ENCODE data around the gene G3BP1. TPM values are rescaled to one million over a fixed set of nuclear protein-coding genes. Genes with fewer than 3 reads are reported as not detected.
"Not testable (repeated sequence)": the region's sequence is repeated elsewhere in the genome, so short reads cannot be mapped to it uniquely, and the experiment has no call there.

Gene G3BP1
- total RNA-seq, 5 donors from 2014 or later (not counting 1 experiment from before 2014, with no cell fraction given): 109 to 185 (median 170) TPM

DNA sequence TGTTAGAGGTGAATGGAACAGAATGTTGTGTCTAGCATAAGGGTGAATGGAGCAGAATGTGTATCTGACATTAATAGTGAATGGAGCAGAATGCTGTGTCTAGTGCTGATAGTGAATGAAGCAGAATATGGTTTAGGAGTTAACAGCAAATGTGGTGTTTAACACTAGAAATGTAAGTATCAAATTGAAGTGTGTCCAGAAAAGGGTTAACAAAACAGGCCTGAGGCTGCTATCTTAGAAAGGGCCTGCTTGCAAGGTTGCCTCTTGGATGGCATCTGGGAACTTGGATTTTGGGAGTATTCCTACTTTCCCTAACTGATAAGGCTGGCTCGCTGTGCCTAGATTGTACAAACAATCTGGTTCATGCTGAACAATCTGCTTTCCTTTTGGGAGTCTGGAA lies 76.1 kb downstream of the G3BP1 start:
- Mint-ChIP-seq H3K4me3 (no peak overlapping the region), H3K36me3 (no peaks in the 10 kb centered on the region), H3K27me3 (no peaks in the 10 kb centered on the region), H3K4me1 (no peaks in the 10 kb centered on the region), H3K27ac (no peak overlapping the region), H3K9me3 (no peaks in the 10 kb centered on the region)
- no peaks in the 10 kb centered on the region for H3K9me3 ChIP-seq
- no peak overlapping the region for H3K4me3 ChIP-seq (ENCODE audit: control insufficient read depth in 1 of 2, extremely low read depth in 1 of 2, low read length in 1 of 2)
- no peaks in the 10 kb centered on the region for H3K36me3 ChIP-seq (ENCODE audit: control insufficient read depth in 2 of 2, extremely low read depth in 1 of 2, insufficient read depth in 1 of 2, low read length in 1 of 2)
- CTCF ChIA-PET: no interaction called here
- H3K4me1 ChIP-seq (ENCODE audit: control insufficient read depth in 1 of 2, extremely low read depth in 1 of 2, insufficient read depth in 2 of 2, low read length in 2 of 2): no peaks in the 10 kb centered on the region
- H3K27ac ChIP-seq (ENCODE audit: low read length): no peak overlapping the region
- POLR2A ChIA-PET: no interaction called here
- no peak for ATAC-seq (replicated peaks in 1 of 4)
- no peaks in the 10 kb centered on the region for H3K27me3 ChIP-seq (replicated peaks in 1 of 2; ENCODE audit: control insufficient read depth in 2 of 2, extremely low read depth in 1 of 2, insufficient read depth in 2 of 2, low read length in 1 of 2)
- DNase-seq: no peak
- no CpG with 5 or more reads among the region's 1 CpG for WGBS (ENCODE audit: insufficient coverage)

DNA sequence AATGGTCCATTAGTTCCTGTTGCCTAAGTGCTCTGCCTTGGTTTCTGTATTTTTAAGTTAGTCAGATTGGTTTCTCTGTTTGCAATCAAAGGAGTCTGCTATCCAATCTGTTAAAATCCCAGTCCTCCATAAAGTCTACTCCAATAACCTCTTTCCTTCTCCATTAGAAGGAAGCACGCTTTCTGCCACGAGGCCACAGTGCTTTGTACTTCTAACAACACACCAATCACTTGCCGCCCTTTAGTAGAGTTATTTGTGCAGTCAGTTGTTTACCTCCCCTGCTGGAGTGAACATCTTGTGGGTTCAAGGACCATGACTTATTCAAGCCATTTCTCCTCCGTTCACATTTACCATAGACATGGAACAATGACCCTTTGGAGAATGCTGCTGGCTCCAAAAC lies 83.9 kb downstream of the G3BP1 start:
- Histone ChIP-seq H3K9me3 (no peaks in the 10 kb centered on the region), H3K4me1 (ENCODE audit: control insufficient read depth in 1 of 2, extremely low read depth in 1 of 2, insufficient read depth in 2 of 2, low read length in 2 of 2) (no peaks in the 10 kb centered on the region), H3K27me3 (replicated peaks in 1 of 2; ENCODE audit: control insufficient read depth in 2 of 2, extremely low read depth in 1 of 2, insufficient read depth in 2 of 2, low read length in 1 of 2) (peaks cover 0 to 6% of the 10 kb centered on the region in 2 experiments), H3K36me3 (ENCODE audit: control insufficient read depth in 2 of 2, extremely low read depth in 1 of 2, insufficient read depth in 1 of 2, low read length in 1 of 2) (no peaks in the 10 kb centered on the region), H3K4me3 (ENCODE audit: control insufficient read depth in 1 of 2, extremely low read depth in 1 of 2, low read length in 1 of 2) (no peak overlapping the region), H3K27ac (ENCODE audit: low read length) (no peak overlapping the region)
- DNase-seq: no peak
- H3K4me3 Mint-ChIP-seq: no peak overlapping the region
- H3K27me3 Mint-ChIP-seq: peaks cover 0 to 4% of the 10 kb centered on the region in 2 donors
- ATAC-seq (replicated peaks in 1 of 4): no peak
- ChIA-PET POLR2A (no interaction called here), CTCF (no interaction called here)
- WGBS (ENCODE audit: insufficient coverage): no CpG with 5 or more reads among the region's 4 CpGs
- no peaks in the 10 kb centered on the region for H3K36me3 Mint-ChIP-seq
- H3K4me1 Mint-ChIP-seq: no peaks in the 10 kb centered on the region
- no peak overlapping the region for H3K27ac Mint-ChIP-seq
- no peaks in the 10 kb centered on the region for H3K9me3 Mint-ChIP-seq

DNA sequence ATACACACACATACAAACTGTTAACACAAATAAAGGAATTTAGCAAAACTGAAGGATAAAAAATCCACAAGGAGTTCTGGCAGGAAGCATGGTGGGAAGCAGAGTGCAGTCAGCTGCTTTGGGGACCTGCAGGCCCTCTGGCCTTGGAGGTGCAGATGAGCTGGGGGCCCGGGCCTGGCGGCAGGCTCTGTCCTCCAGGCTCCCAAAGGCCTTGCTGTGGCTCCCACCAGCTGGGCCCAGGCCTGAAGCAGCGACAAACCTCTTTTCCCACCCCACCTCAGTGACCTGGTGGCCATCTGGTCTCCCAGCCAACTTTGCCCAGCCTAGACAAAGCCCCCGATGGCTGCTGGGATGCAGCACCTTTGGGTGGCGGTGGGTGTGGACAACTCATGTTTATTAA lies 85.1 kb downstream of the G3BP1 start:
- ChIA-PET POLR2A (no interaction called here), CTCF (no interaction called here)
- Mint-ChIP-seq H3K4me1 (no peaks in the 10 kb centered on the region), H3K27me3 (peaks cover 0 to 4% of the 10 kb centered on the region in 2 donors), H3K27ac (no peak overlapping the region), H3K9me3 (no peaks in the 10 kb centered on the region), H3K4me3 (no peak overlapping the region), H3K36me3 (peaks cover 6% of the 10 kb centered on the region)
- no peaks in the 10 kb centered on the region for H3K36me3 ChIP-seq (ENCODE audit: control insufficient read depth in 2 of 2, extremely low read depth in 1 of 2, insufficient read depth in 1 of 2, low read length in 1 of 2)
- peaks cover 0 to 6% of the 10 kb centered on the region in 2 experiments for H3K27me3 ChIP-seq (replicated peaks in 1 of 2; ENCODE audit: control insufficient read depth in 2 of 2, extremely low read depth in 1 of 2, insufficient read depth in 2 of 2, low read length in 1 of 2)
- no peaks in the 10 kb centered on the region for H3K4me1 ChIP-seq (ENCODE audit: control insufficient read depth in 1 of 2, extremely low read depth in 1 of 2, insufficient read depth in 2 of 2, low read length in 2 of 2)
- DNase-seq: no peak
- ATAC-seq (replicated peaks in 1 of 4): no peak
- no peak overlapping the region for H3K4me3 ChIP-seq (ENCODE audit: control insufficient read depth in 1 of 2, extremely low read depth in 1 of 2, low read length in 1 of 2)
- no peaks in the 10 kb centered on the region for H3K9me3 ChIP-seq
- WGBS (ENCODE audit: insufficient coverage): 69% methylated on average over 2 of the region's 5 CpGs
- H3K27ac ChIP-seq (ENCODE audit: low read length): no peak overlapping the region

DNA sequence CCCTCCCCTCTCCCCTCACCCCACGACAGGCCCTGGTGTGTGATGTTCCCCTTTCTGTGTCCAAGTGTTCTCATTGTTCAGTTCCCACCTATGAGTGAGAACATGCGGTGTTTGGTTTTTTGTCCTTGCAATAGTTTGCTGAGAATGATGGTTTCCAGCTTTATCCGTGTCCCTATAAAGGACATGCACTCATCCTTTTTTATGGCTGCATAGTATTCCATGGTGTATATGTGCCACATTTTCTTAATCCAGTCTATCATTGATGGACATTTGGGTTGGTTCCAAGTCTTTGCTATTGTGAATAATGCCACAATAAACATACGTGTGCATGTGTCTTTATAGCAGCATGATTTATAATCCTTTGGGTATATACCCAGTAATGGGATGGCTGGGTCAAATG lies 89.1 kb downstream of the G3BP1 start:
- WGBS (ENCODE audit: insufficient coverage): no CpG with 5 or more reads among the region's 4 CpGs
- POLR2A ChIA-PET; CTCF ChIA-PET; H3K36me3 Mint-ChIP-seq; H3K27ac Mint-ChIP-seq; H3K4me3 ChIP-seq (ENCODE audit: control insufficient read depth in 1 of 2, extremely low read depth in 1 of 2, low read length in 1 of 2); H3K4me1 ChIP-seq (ENCODE audit: control insufficient read depth in 1 of 2, extremely low read depth in 1 of 2, insufficient read depth in 2 of 2, low read length in 2 of 2); H3K27me3 Mint-ChIP-seq; H3K4me1 Mint-ChIP-seq; H3K9me3 Mint-ChIP-seq; H3K4me3 Mint-ChIP-seq; DNase-seq; H3K27ac ChIP-seq (ENCODE audit: low read length); H3K27me3 ChIP-seq (replicated peaks in 1 of 2; ENCODE audit: control insufficient read depth in 2 of 2, extremely low read depth in 1 of 2, insufficient read depth in 2 of 2, low read length in 1 of 2); H3K9me3 ChIP-seq; H3K36me3 ChIP-seq (ENCODE audit: control insufficient read depth in 2 of 2, extremely low read depth in 1 of 2, insufficient read depth in 1 of 2, low read length in 1 of 2); ATAC-seq (replicated peaks in 1 of 4): not testable (repeated sequence)

Other genes with a start within 250 kb of the G3BP1 start
- not detected for gene FAT2, start 180.6 kb upstream of the G3BP1 start, total RNA-seq
- 1 to 10 TPM in 4 of 5 donors, not detected in 1; 4.1 to 8.6 (median 5.2) TPM for gene SPARC, start 85.0 kb upstream of the G3BP1 start, total RNA-seq
- 10 to 100 TPM; 21.4 to 33.8 (median 30.9) TPM for gene ATOX1, start 13.3 kb upstream of the G3BP1 start, total RNA-seq
- gene GLRA1, start 152.9 kb downstream of the G3BP1 start, total RNA-seq: not detected

Data from T-cell (primary cell).